GM03348 (cell line): ENCODE results near the gene ZNF76.
"Not testable (repeated sequence)": the region's sequence is repeated elsewhere in the genome, so short reads cannot be mapped to it uniquely, and the experiment has no call there.

Experiments
- DNase-seq: peaks from one replicate; pipeline ENCODE4 v3.0.0; 2012; ENCODE audit warnings: low spot score

Gene ZNF76

DNA sequence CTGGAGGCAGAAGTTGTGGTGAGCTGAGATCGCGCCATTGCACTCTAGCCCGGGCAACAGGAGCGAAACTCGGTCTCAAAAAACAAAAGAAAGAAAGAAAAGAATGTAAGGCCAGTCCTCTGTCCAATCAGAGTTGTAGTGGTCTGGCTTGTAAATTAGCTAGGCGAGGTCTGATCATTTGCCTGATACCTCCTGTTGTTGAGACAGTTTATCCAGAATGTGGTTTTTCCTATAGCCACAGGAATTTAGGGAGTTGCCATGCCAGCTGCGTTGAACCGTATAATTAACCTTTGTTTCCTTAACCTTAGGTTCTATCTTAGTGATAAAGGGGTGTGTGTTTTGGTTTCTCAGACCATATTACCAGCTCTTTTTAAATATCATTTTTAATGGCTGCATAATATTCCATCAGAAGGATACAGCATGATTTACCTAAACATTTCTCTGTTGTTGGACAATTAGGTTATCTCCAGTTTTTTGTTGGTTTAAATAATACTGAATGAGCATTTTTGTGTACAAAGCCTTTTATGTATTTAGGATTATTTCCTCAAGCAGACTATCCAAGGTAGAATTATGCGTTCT is 71.1 kb downstream of the ZNF76 start:
- no peak for DNase-seq

DNA sequence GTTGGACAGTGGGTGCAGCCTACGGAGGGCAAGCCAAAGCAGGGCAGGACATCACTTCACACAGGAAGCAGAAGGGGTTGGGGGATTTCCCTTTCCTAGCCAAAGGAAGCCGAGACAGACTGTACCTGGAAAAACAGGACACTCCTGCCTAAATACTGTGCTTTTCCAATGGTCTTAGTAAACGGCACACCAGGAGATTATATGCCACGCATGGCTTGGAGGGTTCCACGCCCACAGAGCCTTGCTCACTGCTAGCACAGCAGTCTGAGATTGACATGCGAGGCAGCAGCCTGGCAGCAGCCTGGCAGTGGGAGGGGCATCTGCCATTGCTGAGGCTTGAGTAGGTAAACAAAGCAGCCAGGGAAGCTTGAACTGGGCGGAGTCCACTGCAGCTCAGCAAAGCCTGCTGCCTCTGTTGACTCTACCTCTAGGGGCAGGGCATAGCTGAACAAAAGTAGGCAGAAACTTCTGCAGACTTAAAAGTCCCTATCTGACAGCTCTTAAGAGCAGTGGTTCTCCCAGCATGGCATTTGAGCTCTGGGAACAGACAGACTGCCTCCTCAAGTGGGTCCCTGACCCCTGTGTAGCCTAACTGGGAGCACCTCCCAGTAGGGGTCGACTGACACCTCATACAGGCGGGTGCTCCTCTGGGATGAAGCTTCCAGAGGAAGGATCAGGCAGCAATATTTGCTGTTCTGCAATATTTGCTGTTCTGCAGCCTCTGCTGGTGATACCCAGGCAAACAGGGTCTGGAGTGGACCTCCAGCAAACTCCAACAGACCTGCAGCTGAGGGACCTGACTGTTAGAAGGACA is 72.7 kb downstream of the ZNF76 start:
- not testable (repeated sequence) for DNase-seq

DNA sequence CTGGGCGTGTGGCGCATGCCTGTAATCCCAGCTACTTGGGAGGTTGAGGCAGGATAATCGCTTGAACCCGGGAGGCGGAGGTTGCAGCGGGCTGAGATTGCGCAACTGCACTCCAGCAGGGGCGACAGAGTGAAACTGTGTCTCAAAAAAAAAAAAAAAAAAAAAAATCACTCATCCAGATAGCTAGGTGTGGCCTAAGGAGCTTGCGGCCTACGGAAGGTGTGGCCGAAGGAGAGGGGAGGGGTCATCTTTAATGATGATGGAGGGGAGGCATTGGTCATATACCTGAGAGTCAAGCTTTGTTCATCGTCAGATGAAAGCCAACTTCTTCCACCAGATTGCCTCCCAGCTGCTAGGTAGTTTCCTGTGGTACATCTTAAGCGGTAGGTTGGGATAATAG is 82.0 kb downstream of the ZNF76 start:
- no peak for DNase-seq

DNA sequence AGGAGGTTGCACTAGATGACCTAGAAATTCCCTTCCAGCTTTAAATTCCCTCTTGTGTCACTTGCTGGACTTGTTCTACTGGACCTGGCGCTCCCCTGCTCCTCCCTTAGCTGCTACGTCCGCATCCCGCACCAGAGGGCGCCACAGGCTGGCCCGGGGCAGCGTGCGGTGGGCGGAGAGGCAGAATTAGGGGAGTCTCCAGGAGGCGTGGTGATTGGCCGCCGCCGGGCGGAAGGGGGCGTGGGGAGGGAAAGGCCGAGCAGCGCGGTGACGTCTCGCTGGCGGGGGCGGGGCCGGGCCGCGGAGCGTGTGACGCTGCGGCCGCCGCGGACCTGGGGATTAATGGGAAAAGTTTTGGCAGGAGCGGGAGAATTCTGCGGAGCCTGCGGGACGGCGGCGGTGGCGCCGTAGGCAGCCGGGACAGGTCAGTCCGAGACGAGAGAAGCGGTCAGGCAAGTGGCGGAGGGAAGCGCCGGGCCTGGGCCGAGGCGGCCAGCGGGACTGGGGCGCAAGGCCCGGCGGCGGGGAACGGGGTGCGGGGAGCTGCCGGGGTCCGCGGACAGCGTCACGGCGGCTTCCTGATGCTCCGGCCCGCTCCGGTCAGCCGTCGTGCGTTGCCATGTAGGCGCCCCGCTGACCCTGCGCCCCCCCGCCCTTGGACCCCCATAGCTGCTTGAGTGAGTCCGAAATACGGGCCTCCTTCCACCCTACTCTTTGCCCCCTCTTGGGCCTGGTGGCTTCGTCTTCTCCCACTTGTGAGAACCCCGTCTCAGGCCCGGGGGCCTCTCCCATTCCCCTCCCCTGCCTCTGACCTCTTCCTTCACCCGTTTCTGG is 82.9 kb downstream of the ZNF76 start, which contains the start of gene PPARD:
Gene PPARD, plus strand, starts transcription at position 301 of the 834 bp plus-strand sequence. CDS start 68,530 bp downstream, outside the sequence.
- DNase-seq, result peak; percentile 100

DNA sequence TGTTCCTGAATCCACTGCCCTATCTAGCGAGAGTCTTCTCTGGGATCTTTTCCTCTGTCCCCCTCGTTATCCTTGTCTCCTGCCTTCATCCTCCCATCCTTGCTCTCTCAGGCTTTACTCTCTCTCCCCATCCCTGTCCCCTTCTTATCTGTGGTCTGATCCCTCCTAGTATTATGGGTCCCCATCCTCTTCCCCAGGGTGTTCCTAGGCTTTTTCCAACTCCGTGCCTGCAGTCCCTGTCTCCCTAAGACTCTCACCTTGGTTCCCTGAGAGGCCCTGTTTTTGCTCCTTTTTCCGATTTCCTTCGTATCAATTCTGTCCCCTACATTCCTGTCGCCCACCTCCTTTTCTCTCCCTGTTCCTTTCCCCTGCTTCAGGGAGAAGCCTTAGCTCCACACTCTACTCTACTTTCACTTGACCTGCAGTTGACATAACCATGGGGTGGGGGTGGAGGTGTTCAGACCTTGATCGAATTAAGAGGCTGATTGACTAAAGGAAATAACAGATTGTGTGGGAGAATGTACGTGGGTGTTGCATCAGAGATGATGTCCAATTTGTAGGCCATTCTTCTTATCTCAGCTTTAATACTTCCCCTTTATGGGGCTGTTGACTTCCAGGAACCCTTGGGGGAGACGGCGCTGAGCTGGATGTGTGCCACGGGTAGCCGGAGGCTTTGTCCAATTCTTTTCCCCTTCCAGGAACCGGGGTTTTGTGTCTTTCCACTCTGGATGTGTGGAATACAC is 83.7 kb downstream of the ZNF76 start:
- peak; percentile 42 for DNase-seq

DNA sequence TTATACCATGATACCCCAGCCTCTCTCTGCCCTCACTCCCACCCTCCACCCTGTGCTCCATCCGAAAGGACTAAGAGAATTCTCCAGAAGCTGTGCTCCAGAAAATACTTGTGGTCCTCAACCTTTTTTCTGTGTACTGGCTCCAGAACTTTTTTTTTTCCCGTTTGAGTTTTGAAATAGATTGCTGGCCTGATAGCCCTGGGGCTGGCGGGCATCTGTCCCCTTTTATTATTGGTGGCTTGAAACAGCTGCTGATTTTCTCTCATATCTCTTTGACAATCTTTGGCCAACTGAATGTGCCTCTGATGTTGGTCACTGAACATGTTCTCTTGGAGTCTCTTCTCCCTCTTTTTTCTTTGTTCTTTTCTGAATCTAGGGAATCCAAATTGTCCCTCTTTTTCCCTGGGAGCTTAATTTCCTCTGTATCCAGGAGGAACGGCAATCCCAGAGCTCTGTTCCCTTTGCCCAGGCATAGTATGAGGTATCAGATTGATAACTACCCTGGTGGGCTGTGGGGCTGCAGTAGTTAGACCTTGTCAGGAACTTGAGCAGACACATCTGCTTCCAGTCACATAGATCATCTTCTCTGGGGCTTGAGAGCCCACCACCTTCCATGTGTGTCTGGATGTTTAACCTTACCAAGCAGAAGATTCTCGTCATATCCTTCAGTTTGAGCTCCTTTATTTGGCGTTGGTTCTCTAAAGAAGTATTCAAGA is 84.5 kb downstream of the ZNF76 start:
- peak; percentile 16 for DNase-seq
